GM23338 (cell line): ENCODE measurements around the gene ARL10. TPM values are rescaled to one million over a fixed set of nuclear protein-coding genes. Genes with fewer than 3 reads are reported as not detected.

Experiments
- ATAC-seq: fragments of 200-7000 bp; cut with Tn5 transposase; 3 replicates; pipeline ENCODE4 v1.9.1; 2020
- DNase-seq: peaks from one replicate; pipeline ENCODE4 v3.0.0-alpha.2; 2015; ENCODE audit warnings: low spot score
- H2AFZ ChIP-seq: fragments of 200-600 bp; sonication (generic); 2 replicates; pipeline ENCODE4 v1.8.0; 2016; ENCODE audit warnings: antibody characterized with exemption, mild to moderate bottlenecking, moderate library complexity
- H3F3A ChIP-seq: fragments of 200-600 bp; sonication (generic); replicated peaks from 2 replicates; pipeline ENCODE4 v1.8.0; 2017; ENCODE audit warnings: antibody characterized with exemption, mixed run types, low read depth
- H3K27ac ChIP-seq: fragments of 200-600 bp; sonication (generic); 2 replicates; pipeline ENCODE4 v1.6.1; 2016; ENCODE audit warnings: low read depth
- H3K27me3 ChIP-seq: fragments of 200-600 bp; sonication (generic); 2 replicates; pipeline ENCODE4 v1.8.0; 2016; ENCODE audit warnings: mild to moderate bottlenecking, mixed run types, moderate library complexity; ENCODE audit not compliant: insufficient read depth
- H3K36me3 ChIP-seq: fragments of 200-600 bp; sonication (generic); 2 replicates; pipeline ENCODE4 v1.8.0; 2016; ENCODE audit warnings: mild to moderate bottlenecking; ENCODE audit not compliant: insufficient read depth
- H3K4me1 ChIP-seq: fragments of 200-600 bp; sonication (generic); 2 replicates; pipeline ENCODE4 v1.8.0; 2016; ENCODE audit warnings: mild to moderate bottlenecking, moderate library complexity; ENCODE audit not compliant: insufficient read depth
- H3K4me2 ChIP-seq: fragments of 200-600 bp; sonication (generic); 2 replicates; pipeline ENCODE4 v1.7.1; 2017; ENCODE audit warnings: mixed run types
- H3K4me3 ChIP-seq: fragments of 200-600 bp; sonication (generic); 2 replicates; pipeline ENCODE4 v1.6.1; 2016; ENCODE audit warnings: mixed run types
- H3K79me2 ChIP-seq: fragments of 200-600 bp; sonication (generic); replicated peaks from 2 replicates; pipeline ENCODE4 v1.8.0; 2017; ENCODE audit warnings: mild to moderate bottlenecking; ENCODE audit not compliant: insufficient read depth
- H3K9me2 ChIP-seq: fragments of 200-600 bp; sonication (generic); 2 replicates; pipeline ENCODE4 v1.8.0; 2017; ENCODE audit not compliant: insufficient read depth
- H4K20me1 ChIP-seq: fragments of 200-600 bp; sonication (generic); replicated peaks from 2 replicates; pipeline ENCODE4 v1.8.0; 2017; ENCODE audit warnings: mild to moderate bottlenecking; ENCODE audit not compliant: insufficient read depth
- H3K27ac Mint-ChIP-seq: 2 replicates; pipeline ENCODE4 v1.8.0; 2020; ENCODE audit warnings: inconsistent platforms, mild to moderate bottlenecking, moderate library complexity, mixed read lengths
- H3K27me3 Mint-ChIP-seq: 3 replicates; pipeline ENCODE4 v1.8.0; 2022; ENCODE audit warnings: low read depth, mild to moderate bottlenecking, moderate library complexity, mixed read lengths, inconsistent platforms; ENCODE audit not compliant: insufficient read depth, poor library complexity
- H3K36me3 Mint-ChIP-seq: 3 replicates; pipeline ENCODE4 v1.8.0; 2021; ENCODE audit warnings: low read depth, mild to moderate bottlenecking, inconsistent platforms, moderate library complexity, mixed read lengths
- H3K4me1 Mint-ChIP-seq: 3 replicates; pipeline ENCODE4 v1.8.0; 2020; ENCODE audit warnings: mild to moderate bottlenecking, inconsistent platforms, mixed read lengths
- H3K4me3 Mint-ChIP-seq: 3 replicates; pipeline ENCODE4 v1.8.0; 2021; ENCODE audit warnings: moderate library complexity, mild to moderate bottlenecking, inconsistent platforms, mixed read lengths
- H3K9me3 Mint-ChIP-seq: 3 replicates; pipeline ENCODE4 v1.8.0; 2020; ENCODE audit warnings: moderate library complexity, mild to moderate bottlenecking, inconsistent platforms, mixed read lengths
- CREB1 ChIP-seq: fragments of 250-450 bp; sonication (Bioruptor Pico); IDR thresholded peaks from 2 replicates; pipeline ENCODE4 v1.5.0; 2020; ENCODE audit warnings: low read depth, mild to moderate bottlenecking, moderate library complexity
- CTCF ChIP-seq, 2 experiments: fragments of 200-600 bp in 1 of 2; sonication (generic) in 1 of 2; conservative IDR thresholded peaks; 2 replicates each; pipeline versions ENCODE4 v1.5.1 to v1.6.1; 2016 to 2017; ENCODE audit warnings: antibody characterized with exemption in 2 of 2, low read depth in 2 of 2, mild to moderate bottlenecking in 2 of 2, moderate library complexity in 1 of 2
- polyA plus RNA-seq: library from polyadenylated mRNA; unstranded; fragments of >200 nt; fragmentation: Nextera tagmentation; extraction: Ambion mirVana; gene quantifications from 2 replicates; pipeline ENCODE4 v1.2.1, GENCODE V29; 2016
- total RNA-seq: library from RNA; depleted of rRNA; stranded (reverse); fragments of >200 nt; shearing (Covaris generic); gene quantifications from 2 replicates; pipeline ENCODE4 v1.2.3, GENCODE V29; 2014
- TF ChIP-seq, protein P1 (sequence below): fragments of 250-450 bp; sonication (Bioruptor Pico); IDR thresholded peaks from 2 replicates; pipeline ENCODE4 v1.5.0; 2020; ENCODE audit warnings: mild to moderate bottlenecking, moderate library complexity

Gene ARL10
- total and polyA plus RNA-seq, 2 experiments from 2014 or later = 2.5 to 7.9 TPM

DNA sequence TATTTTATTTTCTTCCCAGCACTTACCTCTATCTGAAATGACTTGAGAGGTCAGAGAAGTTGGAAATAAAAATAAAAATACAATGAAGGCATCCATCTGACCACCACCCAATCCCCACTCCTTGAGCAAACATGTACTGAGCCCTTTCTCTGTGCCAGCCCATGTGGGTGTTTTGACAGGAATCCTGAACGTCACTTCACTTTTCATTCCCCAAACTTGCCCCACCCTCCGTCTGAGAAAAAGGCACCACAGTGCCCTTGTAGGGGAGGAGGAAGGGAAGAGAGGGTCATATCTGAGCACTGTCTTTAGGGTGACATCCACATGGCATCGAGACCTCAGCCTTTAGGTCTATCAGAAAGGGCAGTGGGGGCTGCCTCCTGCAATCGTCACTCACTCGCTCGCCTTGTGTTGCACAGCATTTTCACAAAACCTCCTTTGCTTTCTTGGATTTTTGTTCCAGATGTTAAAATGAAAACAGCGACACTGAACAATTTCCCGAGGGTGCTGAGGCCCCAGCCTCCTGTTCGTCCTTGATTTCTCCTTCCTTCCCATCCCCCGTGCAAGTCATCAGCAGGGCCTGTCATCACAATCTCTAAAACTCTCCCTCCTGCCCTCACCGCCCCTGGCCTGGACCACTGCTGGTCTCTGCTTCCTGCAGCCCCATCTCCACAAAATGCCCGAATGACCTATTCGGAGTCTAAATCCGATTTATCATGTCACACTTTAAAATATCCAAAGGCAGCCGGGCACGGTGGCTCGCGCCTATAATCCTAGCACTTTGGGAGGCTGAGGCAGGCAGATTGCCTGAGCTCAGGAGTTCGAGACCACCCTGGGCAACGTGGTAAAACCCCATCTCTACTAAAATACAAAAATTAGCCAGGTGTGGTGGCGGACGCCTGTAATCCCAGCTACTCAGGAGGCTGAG, 36.3 kb downstream of the ARL10 start (continued):
- TF ChIP-seq, protein P1, sequence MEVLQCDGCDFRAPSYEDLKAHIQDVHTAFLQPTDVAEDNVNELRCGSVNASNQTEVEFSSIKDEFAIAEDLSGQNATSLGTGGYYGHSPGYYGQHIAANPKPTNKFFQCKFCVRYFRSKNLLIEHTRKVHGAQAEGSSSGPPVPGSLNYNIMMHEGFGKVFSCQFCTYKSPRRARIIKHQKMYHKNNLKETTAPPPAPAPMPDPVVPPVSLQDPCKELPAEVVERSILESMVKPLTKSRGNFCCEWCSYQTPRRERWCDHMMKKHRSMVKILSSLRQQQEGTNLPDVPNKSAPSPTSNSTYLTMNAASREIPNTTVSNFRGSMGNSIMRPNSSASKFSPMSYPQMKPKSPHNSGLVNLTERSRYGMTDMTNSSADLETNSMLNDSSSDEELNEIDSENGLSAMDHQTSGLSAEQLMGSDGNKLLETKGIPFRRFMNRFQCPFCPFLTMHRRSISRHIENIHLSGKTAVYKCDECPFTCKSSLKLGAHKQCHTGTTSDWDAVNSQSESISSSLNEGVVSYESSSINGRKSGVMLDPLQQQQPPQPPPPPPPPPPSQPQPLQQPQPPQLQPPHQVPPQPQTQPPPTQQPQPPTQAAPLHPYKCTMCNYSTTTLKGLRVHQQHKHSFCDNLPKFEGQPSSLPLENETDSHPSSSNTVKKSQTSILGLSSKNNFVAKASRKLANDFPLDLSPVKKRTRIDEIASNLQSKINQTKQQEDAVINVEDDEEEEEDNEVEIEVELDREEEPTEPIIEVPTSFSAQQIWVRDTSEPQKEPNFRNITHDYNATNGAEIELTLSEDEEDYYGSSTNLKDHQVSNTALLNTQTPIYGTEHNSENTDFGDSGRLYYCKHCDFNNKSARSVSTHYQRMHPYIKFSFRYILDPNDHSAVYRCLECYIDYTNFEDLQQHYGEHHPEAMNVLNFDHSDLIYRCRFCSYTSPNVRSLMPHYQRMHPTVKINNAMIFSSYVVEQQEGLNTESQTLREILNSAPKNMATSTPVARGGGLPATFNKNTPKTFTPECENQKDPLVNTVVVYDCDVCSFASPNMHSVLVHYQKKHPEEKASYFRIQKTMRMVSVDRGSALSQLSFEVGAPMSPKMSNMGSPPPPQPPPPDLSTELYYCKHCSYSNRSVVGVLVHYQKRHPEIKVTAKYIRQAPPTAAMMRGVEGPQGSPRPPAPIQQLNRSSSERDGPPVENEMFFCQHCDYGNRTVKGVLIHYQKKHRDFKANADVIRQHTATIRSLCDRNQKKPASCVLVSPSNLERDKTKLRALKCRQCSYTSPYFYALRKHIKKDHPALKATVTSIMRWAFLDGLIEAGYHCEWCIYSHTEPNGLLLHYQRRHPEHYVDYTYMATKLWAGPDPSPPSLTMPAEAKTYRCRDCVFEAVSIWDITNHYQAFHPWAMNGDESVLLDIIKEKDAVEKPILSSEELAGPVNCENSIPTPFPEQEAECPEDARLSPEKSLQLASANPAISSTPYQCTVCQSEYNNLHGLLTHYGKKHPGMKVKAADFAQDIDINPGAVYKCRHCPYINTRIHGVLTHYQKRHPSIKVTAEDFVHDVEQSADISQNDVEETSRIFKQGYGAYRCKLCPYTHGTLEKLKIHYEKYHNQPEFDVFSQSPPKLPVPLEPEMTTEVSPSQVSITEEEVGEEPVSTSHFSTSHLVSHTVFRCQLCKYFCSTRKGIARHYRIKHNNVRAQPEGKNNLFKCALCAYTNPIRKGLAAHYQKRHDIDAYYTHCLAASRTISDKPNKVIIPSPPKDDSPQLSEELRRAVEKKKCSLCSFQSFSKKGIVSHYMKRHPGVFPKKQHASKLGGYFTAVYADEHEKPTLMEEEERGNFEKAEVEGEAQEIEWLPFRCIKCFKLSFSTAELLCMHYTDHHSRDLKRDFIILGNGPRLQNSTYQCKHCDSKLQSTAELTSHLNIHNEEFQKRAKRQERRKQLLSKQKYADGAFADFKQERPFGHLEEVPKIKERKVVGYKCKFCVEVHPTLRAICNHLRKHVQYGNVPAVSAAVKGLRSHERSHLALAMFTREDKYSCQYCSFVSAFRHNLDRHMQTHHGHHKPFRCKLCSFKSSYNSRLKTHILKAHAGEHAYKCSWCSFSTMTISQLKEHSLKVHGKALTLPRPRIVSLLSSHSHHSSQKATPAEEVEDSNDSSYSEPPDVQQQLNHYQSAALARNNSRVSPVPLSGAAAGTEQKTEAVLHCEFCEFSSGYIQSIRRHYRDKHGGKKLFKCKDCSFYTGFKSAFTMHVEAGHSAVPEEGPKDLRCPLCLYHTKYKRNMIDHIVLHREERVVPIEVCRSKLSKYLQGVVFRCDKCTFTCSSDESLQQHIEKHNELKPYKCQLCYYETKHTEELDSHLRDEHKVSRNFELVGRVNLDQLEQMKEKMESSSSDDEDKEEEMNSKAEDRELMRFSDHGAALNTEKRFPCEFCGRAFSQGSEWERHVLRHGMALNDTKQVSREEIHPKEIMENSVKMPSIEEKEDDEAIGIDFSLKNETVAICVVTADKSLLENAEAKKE (CRISPR knock-in tag) = no peak

DNA sequence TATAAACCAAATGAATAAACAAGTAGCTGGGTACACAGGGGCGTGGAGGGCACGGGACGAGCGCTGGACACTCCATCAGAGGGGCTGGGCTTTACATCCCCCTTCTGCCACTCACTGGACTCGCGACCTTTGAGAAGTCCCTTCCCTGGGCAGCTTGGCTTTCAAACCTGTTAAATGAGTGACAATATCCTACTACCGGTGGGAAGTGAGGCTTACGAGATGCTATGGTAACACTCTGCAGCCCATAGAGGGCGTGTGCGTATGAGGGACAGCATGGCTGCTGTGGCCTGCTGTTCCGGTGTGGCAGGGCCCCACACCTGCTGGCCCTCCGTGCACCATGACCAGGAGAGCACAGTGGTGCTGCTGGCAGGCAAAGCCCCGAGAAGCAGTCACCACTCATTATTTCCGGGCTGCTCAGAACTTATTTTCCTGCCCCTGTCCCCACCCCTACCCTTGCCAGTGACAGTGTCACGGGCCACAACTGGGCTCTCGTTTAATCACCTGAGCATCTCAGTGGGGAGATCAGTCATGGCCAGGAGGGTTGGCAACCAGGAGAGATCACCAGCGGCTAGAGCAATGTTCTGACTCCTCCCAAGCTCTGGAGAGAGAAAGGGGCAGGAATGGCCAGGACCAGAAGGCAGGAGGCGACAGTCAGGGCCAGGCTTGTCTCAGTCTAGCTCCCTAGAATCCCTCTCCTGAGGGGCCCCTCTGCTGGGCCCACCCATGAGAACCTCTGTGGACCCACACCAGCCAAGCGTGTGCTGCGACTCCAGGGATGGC, 40.6 kb downstream of the ARL10 start:
- Histone ChIP-seq H2AFZ (no peak overlapping the region), H3K4me1 (no peaks in the 10 kb centered on the region), H3F3A (no peaks in the 10 kb centered on the region), H3K4me3 (no peak overlapping the region), H3K27me3 (no peaks in the 10 kb centered on the region), H3K36me3 (no peaks in the 10 kb centered on the region), H3K79me2 (no peaks in the 10 kb centered on the region), H3K4me2 (no peak overlapping the region), H4K20me1 (no peaks in the 10 kb centered on the region; the same call in 1 of the 2 replicates), H3K27ac (0 out of 2 replicates have a peak overlapping the region, but pooled peaks have one; percentile 50), H3K9me2 (no peaks in the 10 kb centered on the region)
- TF ChIP-seq, protein P1 (CRISPR knock-in tag) = no peak
- TF ChIP-seq CTCF (conservative IDR thresholded peaks at IDR 0.05; ENCODE audit: low read depth in 2 of 2) (peak; percentile 56 to 84), CREB1 (CRISPR knock-in tag) (peak; percentile 8; the same call in 1 of the 2 replicates)
- H3K27me3 Mint-ChIP-seq = peaks cover 3% of the 10 kb centered on the region
- H3K36me3 Mint-ChIP-seq = no peaks in the 10 kb centered on the region; the same call in 2 of the 3 replicates
- H3K4me1 Mint-ChIP-seq = peaks cover 16% of the 10 kb centered on the region
- no peak overlapping the region for H3K4me3 Mint-ChIP-seq
- H3K27ac Mint-ChIP-seq = peak overlapping the region; percentile 52
- no peaks in the 10 kb centered on the region for H3K9me3 Mint-ChIP-seq
- ATAC-seq (peak; percentile 95), DNase-seq (peak; percentile 86)
